Measurements from ENCODE around the gene MYL5.

Gene MYL5

DNA sequence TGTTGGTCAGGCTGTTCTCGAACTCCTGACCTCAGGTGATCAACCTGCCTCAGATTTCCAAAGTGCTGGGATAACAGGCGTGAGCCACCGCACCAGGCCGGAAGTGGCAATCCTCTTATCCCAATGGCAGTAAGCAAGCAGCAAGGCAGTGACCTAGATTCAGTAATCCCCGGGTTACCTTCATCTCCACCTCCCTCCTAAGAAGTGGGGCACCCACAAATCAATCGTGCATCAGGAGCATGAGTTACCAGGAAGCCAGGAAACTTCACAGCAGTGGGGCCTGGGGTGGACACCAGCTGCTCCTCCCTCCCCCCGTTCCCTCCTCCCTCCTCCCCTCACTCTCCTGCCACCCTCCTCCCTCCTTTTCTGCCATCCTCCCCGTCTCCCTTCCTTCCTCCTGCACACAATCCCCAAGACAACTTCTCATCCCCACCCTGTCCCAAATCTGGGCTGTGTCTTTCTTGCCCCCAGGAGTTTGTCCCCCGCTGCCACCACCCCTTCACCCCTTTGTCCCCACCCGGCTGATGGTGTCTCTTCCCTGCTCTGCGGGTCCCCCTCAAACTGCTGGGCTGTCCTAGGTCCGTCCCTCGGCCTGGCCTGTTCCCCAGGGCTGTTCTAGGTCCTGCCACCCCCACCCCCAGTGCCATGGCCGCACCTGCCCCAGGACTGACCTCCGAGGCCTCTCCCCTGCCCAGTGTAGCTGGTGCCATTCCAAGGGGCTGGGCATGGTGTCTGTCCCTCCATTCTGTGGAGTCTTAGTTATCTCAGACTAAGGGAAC lies 46.8 kb upstream of the MYL5 start:
- Histone ChIP-seq H3K36me3 (no peaks in the 10 kb centered on the region), H3K27me3 (peaks cover 0 to 59% of the 10 kb centered on the region in 2 donors)
- intact Hi-C loops (cut with DNase I; ENCODE audit: low total_unique reads), result no loop called here

DNA sequence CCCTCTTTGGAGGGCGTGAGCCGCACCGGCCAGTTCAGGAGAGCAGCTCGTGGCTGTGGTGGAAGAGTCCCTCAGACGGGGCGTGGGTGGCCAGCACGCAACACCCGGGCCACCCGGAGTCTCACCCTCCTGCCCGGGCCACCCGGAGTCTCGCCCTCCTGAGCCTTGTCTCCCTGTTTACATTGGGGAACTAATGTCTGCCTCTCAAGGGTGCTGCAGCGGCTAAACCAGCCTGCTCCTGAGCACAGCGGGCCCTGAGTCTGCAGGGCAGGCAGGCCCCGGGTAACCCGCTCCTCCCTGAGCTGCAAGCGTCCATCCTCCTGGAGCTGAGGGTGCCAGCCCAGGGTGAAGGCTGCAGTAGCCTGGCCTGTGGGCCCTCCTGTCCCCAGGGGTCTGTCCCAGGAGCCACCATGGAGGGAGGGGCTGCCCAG lies 46.0 kb upstream of the MYL5 start:
- no peaks in the 10 kb centered on the region for H3K4me1 ChIP-seq
- peaks cover 0 to 59% of the 10 kb centered on the region in 2 donors for H3K27me3 ChIP-seq
- intact Hi-C loops (cut with DNase I; ENCODE audit: low total_unique reads), result no loop called here
- peak in 1 of 2 donors; percentile 32 for DNase-seq
- H3K27ac ChIP-seq, result no peak overlapping the region
- peaks cover 0 to 8% (median 0%) of the 10 kb centered on the region in 3 donors for H3K9me3 ChIP-seq
- TF ChIP-seq, protein P1, sequence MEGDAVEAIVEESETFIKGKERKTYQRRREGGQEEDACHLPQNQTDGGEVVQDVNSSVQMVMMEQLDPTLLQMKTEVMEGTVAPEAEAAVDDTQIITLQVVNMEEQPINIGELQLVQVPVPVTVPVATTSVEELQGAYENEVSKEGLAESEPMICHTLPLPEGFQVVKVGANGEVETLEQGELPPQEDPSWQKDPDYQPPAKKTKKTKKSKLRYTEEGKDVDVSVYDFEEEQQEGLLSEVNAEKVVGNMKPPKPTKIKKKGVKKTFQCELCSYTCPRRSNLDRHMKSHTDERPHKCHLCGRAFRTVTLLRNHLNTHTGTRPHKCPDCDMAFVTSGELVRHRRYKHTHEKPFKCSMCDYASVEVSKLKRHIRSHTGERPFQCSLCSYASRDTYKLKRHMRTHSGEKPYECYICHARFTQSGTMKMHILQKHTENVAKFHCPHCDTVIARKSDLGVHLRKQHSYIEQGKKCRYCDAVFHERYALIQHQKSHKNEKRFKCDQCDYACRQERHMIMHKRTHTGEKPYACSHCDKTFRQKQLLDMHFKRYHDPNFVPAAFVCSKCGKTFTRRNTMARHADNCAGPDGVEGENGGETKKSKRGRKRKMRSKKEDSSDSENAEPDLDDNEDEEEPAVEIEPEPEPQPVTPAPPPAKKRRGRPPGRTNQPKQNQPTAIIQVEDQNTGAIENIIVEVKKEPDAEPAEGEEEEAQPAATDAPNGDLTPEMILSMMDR (IDR thresholded peaks at IDR 0.05), result no peak
- no peaks in the 10 kb centered on the region for H3K36me3 ChIP-seq
- H3K4me3 ChIP-seq, result no peak overlapping the region

More for the DNA sequence above, 46.8 kb upstream of the MYL5 start:
- DNase-seq, result peak in 1 of 2 donors; percentile 62
- TF ChIP-seq, protein P1 (IDR thresholded peaks at IDR 0.05), result no peak
- Histone ChIP-seq H3K4me3 (no peak overlapping the region), H3K27ac (no peak overlapping the region), H3K9me3 (no peaks in the 10 kb centered on the region), H3K4me1 (no peaks in the 10 kb centered on the region)

DNA sequence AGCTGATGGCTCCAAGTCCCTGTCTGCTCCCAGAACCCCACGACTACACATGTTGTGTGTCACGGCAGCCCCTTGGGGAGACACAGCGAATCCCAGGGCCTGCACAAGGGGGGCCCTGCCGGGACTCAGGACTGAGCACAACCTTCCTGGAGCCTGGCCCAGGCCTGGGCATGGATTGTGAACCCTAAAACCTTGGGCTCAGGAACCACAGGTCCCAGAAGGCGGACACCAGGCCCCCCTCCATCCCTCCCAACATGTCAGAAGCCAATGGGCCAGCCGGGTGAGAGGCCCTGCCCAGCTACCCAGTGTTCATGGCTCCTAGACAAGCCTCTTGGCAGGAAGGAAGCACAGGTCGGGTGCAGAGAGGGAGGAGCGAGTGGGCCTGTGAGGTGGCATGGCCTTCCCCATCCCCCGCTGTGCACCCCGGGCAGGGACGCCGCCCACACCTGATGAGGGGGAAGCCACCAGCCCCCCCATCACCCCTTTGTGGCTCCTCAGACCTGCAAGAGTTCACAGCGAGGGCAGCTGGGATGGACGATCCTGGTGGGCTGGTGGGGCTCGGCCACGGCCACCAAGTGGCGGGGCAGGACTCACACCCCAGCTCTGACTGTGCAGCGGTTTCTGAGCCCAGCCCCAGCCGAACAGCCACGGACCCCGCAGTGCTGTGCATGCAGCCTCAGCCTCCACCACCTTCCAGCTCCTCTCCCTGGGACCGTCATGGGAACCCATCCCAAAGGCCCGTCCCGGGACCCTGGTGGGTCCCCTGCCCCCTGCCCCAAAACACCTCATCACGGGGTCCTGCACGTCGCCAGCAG lies 45.3 kb upstream of the MYL5 start:
- no peak overlapping the region for H3K4me3 ChIP-seq
- TF ChIP-seq, protein P1 (IDR thresholded peaks at IDR 0.05), result no peak
- H3K4me1 ChIP-seq, result no peaks in the 10 kb centered on the region
- peaks cover 0 to 9% (median 0%) of the 10 kb centered on the region in 3 donors for H3K9me3 ChIP-seq
- peaks cover 0 to 56% of the 10 kb centered on the region in 2 donors for H3K27me3 ChIP-seq
- no peak overlapping the region for H3K27ac ChIP-seq
- intact Hi-C loops (cut with DNase I; ENCODE audit: low total_unique reads), result no loop called here
- H3K36me3 ChIP-seq, result no peaks in the 10 kb centered on the region
- peak in 1 of 2 donors; percentile 60 for DNase-seq

DNA sequence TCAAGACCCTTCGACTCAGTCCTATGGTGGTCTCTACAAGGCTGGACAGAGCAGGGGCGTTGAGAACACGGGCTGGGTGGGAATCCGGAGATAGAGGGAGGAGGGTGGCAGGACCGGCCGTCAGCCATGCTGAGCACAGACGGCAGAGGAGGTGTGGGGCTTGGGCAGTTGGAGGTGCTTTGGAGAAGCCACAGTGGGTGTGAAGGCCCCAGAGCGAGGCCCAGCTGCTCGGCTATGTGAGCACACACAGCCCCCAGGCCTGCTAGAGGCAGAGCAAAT lies 44.8 kb upstream of the MYL5 start:
- no peaks in the 10 kb centered on the region for H3K36me3 ChIP-seq
- TF ChIP-seq, protein P1 (IDR thresholded peaks at IDR 0.05), result no peak

DNA sequence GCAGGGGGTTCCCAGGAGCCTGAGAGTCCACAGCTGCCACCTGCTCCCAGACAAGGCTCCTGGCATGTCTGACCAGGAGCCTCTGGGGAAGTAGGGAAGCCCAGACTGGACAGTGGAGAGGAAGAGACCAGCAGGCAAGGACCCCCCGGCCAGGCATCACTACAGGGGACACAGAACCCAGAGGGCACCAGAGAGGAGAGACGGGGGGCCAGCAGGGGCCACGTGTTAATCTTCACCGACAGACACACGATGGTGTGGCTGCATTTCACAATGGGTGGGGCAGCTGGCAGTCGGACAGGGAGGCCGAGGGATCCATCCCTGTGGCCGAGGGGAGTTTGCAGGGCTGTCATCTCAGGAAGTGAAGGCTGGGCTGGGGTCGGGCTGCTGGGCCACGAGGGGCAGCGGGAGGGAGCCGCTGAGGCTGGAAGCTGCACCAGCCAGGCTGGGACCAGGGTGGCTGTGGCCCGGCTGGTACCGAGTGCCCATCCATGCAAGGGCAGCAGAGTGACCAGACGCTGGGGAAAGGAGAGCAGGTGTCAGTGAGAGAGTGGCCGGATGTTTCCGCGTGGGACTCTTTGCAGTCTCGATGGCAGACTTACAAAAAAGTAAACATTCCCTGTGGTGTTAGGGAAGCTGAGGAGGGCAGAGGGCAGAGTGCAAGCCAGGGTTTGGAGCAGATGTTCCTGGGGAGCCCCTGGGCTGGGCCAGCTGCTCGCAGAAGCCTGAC lies 44.3 kb upstream of the MYL5 start:
- H3K36me3 ChIP-seq, result no peaks in the 10 kb centered on the region
- DNase-seq, result peak; percentile 10 to 27
- TF ChIP-seq, protein P1 (IDR thresholded peaks at IDR 0.05), result no peak
- no peak overlapping the region for H3K27ac ChIP-seq
- H3K27me3 ChIP-seq, result peaks cover 0 to 47% of the 10 kb centered on the region in 2 donors
- no peak overlapping the region for H3K4me3 ChIP-seq
- intact Hi-C loops (cut with DNase I; ENCODE audit: low total_unique reads), result no loop called here
- peaks cover 0 to 9% (median 0%) of the 10 kb centered on the region in 3 donors for H3K9me3 ChIP-seq
- no peaks in the 10 kb centered on the region for H3K4me1 ChIP-seq

More for the DNA sequence above, 44.8 kb upstream of the MYL5 start:
- Histone ChIP-seq H3K27me3 (peaks cover 0 to 52% of the 10 kb centered on the region in 2 donors), H3K4me3 (no peak overlapping the region), H3K27ac (no peak overlapping the region), H3K9me3 (peaks cover 0 to 9% (median 0%) of the 10 kb centered on the region in 3 donors), H3K4me1 (no peaks in the 10 kb centered on the region)
- DNase-seq, result no peak
- intact Hi-C loops (cut with DNase I; ENCODE audit: low total_unique reads), result no loop called here
